CD4-positive, alpha-beta T cell treated with Interleukin-6 at 100 ng/mL for 8 hours (primary cell): Measurements from ENCODE around the gene OVOL3.

ENCODE experiments used
- DNase-seq: peaks from one replicate; pipeline ENCODE4 v3.0.0-alpha.2; 2020; ENCODE audit warnings: mixed read lengths, low spot score

The OVOL3 gene

DNA sequence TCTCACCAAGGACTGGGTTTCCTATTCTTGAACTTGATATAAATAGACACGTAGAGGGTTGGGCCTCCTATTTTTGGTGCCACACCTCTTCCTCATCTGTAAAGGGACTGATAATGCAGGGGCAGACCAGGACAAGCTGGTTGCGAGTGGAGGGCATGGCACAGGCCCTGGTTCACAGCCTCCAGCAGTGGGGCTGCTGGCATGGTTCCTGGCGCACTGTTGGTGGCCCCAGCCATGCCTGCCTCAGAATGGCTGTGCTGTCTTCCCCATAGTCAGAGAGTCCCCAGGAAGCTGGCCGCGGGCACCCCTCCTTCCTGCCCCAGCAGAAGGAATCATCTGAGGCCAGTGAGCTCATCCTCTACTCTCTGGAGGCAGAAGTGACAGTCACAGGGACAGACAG is 10.5 kb upstream of the OVOL3 start:
- no peak for DNase-seq

DNA sequence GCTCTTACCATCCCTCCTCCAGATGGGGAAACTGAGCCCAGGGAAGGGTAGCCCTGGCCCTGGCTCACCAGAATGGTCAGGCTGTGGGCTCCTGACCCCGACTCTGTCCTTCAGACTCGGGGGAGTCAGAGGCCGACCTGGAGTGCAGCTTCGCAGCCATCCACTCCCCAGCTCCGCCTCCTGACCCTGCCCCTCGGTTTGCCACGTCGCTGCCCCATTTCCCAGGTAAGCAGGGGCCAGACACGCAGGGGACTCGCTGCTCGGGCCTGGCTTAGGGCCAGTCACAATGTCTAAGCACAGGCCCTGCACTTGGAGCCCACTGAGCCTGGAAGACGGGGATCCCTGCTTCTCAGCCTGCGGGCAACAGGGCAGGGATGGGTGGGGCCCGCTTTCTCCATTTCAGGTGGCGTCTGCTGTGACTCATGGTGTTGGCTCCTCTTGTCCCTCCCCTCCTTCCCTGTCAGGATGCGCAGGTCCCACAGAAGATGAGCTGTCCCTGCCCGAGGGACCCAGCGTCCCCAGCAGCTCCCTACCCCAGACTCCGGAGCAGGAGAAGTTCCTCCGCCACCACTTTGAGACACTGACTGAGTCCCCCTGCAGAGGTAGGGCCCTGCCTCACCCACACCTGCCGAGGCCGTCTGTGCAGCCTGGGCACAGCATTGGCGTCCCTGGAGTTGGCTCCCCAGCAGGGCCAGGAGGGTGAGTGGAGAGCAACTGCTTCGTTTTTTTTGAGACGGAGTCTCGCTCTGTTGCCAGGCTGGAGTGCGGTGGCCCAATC is 9.2 kb upstream of the OVOL3 start:
- no peak for DNase-seq

DNA sequence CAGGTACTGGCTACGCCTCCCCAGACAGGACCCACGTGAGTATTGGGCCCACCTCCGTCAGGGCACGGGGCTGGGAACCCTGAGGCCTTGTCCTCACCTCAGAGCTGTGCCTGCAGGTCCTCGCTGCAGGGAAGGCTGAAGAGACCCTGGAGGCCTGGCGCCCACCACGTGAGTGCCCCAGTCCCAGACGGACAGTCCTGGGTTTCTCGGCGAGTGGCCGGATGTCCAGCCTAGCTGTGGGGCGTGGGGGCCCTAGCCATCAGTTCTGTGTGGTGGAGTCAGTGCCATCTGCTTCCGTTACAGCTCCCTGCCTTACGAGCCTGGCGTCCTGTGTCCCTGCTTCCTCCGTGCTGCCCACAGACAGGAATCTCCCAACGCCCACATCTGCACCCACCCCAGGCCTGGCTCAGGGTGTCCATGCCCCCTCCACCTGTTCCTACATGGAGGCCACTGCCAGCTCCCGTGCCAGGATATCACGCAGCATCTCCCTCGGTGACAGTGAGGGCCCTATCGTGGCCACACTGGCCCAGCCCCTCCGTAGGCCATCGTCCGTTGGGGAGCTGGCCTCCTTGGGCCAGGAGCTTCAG is 7.8 kb upstream of the OVOL3 start:
- no peak for DNase-seq

GRCh38 chr19:36103842-36104552 is 6.9 kb upstream of the OVOL3 start:
- DNase-seq, result no peak

- no peak for DNase-seq
These were observed 4.5 kb upstream of the OVOL3 start for GRCh38 chr19:36106441-36106840.

DNA sequence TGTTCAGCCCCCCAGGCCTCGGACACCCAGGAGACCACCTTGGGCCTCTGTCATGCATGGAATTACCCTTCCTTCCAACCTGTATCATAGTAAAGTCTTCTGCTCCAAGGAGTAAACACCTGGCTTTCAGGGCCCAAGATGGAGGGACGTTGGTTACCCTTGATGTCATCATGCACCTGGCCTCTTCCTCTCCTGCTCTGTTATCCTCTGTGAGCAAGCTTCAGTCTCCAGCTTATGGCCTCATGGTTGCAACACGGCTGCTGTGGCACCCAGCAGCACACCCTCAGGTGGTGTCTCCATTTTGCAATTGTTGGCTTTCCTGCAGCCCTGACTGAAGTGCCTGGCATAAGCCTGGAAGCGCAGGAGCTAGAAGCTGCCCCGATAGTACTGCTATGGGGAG is 4.0 kb upstream of the OVOL3 start:
- DNase-seq, result no peak

DNA sequence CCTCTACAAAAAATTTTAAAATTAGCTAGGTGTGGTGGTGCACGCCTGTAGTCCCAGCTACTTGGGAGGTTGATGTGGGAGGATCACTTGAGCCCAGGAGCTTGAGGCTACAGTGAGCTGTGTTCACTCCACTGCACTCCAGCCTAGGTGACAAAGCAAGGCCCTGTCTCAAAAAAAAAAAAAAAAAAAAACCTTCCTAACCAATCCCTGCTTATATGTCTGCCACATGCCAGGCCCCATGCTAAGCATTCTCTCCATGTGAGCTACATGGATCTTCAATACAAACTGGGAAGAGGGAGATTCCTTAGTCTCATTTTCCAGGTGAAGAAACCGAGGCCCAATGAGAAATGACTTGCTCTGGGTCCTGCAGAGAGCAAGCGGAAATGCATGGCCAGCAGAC is 2.3 kb upstream of the OVOL3 start:
- DNase-seq, result no peak

- DNase-seq, result no peak
These were observed 227 bp downstream of the OVOL3 start for GRCh38 chr19:36111200-36111539.

DNA sequence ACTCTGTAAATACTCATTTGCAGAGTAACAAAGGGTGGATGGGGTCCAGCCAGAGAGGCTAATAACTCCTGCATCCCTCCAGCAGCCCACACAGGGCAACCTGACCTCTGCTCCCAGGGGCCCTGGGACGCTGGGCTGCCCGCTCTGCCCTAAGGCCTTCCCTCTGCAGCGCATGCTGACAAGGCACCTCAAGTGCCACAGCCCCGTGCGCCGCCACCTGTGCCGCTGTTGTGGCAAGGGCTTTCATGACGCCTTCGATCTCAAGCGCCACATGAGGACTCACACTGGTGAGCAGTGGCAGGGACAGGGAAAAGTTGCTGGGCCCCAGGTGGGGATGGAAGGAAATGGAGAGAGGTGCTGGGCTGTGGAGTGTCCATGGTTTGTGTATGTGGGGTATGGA is 1.7 kb downstream of the OVOL3 start:
- no peak for DNase-seq

DNA sequence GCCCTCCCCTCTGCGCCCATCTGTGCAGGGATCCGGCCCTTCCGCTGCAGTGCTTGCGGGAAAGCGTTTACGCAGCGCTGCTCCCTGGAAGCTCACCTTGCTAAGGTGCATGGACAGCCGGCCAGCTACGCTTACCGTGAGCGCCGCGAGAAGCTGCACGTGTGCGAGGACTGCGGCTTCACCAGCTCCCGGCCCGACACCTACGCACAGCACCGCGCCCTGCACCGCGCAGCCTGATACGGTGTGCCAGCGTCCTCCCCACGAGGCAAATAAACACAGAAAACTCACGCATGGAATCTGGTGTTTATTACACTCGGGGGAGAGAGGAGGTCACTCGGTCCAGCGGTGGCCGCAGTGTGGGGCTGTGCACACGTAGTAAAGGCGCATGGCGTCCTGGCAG is 2.5 kb downstream of the OVOL3 start:
- DNase-seq, result no peak

DNA sequence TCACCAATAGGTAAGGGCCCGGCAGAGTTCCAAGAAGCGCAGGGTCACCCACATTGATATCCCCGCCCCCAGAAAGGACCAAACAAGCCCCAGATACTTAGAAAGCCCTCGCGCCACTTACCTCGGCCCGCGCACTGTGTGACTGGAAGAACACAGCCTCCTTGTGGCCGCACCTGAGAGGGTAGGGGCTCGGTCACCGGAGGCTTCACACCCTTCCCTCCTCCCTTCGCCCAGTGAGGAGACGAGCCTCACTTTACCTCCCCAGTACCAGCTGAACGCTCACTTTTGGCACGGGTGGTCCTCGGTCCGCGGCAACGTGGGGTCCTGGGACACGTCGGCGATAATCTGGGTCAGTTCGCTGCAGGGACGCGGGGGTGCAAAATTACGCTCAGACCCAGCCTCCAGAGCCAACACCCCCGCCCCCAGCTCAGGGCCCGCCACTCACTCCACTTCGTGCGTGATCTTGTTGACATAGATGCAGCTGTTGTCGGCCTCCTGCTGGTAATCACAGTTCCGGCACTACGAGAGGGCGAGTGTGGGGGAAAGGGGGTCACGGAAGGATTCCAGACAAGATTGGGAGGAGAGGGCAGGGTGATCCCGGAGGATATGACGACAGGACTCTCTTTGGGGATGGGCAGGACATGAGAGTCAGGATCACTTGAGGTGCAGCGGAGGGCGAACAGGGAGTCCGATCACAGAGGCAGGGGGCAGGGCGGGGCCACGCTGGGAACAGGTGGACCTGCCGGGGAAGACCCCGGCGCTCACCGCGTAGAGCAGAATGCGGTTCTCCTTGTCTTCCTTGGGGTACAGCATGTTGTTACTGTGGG is 3.2 kb downstream of the OVOL3 start:
- no peak for DNase-seq

- DNase-seq, result peak; percentile 100
These were observed 3.9 kb downstream of the OVOL3 start, which contains the start of gene POLR2I for GRCh38 chr19:36114721-36115452. TSS of gene POLR2I (minus strand) at chr19:36114875. CDS start at chr19:36114856, 19 bp downstream.

DNA sequence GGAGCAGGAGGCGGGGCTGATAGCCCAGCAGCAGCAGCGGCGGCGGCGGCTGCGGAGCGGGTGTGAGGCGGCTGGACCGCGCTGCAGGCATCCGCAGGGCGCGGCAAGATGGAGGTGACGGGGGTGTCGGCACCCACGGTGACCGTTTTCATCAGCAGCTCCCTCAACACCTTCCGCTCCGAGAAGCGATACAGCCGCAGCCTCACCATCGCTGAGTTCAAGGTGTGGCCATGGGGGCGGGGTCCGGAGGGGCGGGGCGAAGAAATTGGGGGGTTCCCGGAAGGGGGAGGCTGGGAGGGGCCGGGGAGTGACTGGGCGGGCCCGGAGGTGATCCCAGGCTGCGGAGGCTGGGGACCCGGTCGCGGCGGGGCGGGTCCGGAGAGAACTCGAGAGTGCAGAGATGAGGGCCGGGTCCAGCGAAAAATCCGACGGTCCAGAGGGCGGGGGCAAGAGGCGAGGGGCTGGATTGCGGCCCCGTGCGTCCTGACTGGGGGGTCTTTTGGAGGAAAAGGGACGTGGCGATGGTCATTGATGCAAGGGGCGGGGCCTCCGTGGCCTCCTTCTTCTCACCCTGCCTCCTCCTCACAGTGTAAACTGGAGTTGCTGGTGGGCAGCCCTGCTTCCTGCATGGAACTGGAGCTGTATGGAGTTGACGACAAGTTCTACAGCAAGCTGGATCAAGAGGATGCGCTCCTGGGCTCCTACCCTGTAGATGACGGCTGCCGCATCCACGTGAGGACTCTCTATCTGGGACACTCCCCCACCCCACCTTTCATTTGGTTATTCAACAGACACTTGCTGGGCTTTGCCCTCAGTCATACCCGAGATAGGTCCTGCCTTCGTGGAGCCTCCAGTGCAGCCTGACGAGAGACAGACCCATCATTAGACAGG is 4.8 kb downstream of the OVOL3 start, which contains the start of gene TBCB:
TSS of gene TBCB (plus strand) at position 16 of the 891 bp plus-strand sequence. CDS start at position 109, 93 bp downstream.
- DNase-seq, result peak; percentile 90

DNA sequence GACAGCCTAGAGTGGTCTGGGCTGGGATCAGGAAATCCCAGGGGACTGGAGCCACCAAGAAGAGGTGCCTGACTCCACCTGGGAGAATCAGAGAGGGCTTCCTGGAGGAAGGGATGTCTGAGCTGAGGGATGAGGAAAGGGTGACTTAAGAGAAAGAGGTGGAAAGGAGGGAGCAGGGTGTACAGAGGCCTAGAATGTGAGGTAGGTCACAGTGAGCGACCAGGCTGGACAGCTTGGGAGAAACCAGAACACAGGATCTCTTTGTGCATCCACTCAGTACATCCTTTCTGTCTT is 5.3 kb downstream of the OVOL3 start:
- no peak for DNase-seq

DNA sequence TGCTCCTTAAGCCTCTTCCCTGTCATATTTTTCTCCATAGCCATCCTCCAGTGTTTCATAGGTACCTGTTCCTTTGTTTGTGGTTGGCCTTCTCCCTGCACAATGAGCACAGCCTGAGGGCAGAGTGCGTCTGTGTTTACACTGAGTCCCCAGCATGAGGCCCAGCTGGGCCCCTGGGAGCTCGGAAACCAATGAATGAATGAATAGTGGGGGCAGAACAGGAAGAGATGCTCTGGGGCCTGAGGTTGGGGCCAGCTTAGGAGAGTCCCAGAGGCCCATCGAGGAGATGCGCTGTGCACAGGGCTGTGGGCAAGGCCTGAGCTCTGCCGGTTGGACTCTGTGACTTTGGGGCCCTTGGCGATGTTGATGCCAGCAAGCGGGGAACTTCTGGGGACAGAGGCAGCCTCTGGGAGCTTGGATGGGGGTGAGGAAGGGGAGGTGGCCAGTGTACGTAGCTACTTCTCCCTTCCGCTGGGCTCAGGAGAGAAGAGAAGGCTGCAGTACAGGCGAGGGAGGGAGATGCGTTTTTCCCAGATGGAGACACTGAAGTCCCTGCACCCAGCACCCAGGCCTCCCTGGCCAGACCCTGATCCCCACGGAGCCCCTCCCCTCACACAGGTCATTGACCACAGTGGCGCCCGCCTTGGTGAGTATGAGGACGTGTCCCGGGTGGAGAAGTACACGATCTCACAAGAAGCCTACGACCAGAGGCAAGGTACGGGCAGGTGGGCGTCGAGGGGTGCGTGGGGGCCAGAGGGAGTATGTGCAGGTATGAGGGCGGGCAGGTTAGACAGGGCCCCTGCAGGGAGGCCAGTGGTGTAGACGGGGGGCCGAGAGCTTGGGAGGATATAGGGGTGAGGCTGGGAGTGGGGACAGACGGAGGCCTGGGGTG is 9.4 kb downstream of the OVOL3 start:
- no peak for DNase-seq

DNA sequence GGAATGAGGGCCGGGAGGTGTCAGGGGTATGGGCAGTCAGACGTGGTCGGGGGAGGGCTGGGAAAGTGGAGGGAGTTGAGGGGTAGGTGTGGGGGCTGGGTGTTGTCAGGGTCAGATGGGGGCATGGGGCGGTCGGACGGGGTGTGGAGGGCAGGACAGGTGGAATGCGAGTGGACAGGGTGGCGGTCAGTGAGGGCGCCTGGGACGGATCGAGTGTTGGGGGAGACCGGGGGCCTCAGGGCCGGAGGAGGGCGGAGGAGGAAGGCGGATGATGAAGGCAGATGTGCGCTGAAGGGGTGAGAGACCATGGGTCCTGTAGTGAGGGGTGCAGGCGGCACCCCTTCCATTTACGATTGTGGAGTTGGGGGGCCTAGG is 10.0 kb downstream of the OVOL3 start:
- no peak for DNase-seq

GRCh38 chr19:36121486-36122124 is 10.7 kb downstream of the OVOL3 start:
- DNase-seq, result no peak

GRCh38 chr19:36125557-36125956 is 14.6 kb downstream of the OVOL3 start:
- DNase-seq, result no peak

GRCh38 chr19:36128392-36128736 is 17.4 kb downstream of the OVOL3 start:
- no peak for DNase-seq
